Stimulated activated effector memory CD8-positive, alpha-beta T cell treated with anti-CD3 and anti-CD28 coated beads, Interleukin-12 subunit alpha, Interleukin-12 subunit beta, amount 100 ng/mL, for 72 hours (primary cell): ENCODE measurements around the gene C2CD2.

Experiments used
- ATAC-seq: fragments of 150-1000 bp; cut with Tn5 transposase; 2 replicates; pipeline ENCODE4 v1.10.0; 2021
- DNase-seq, 2 donors: peaks; one replicate each; pipeline ENCODE4 v3.0.0; 2021 to 2022; ENCODE audit warnings: low spot score in 2 of 2
- H3K27ac Mint-ChIP-seq: one replicate; pipeline ENCODE4 v1.8.0; 2022; ENCODE audit warnings: mild to moderate bottlenecking, mixed read lengths
- H3K36me3 Mint-ChIP-seq: one replicate; pipeline ENCODE4 v1.8.0; 2022; ENCODE audit warnings: mild to moderate bottlenecking, mixed read lengths
- H3K4me1 Mint-ChIP-seq: one replicate; pipeline ENCODE4 v1.8.0; 2022; ENCODE audit warnings: mixed read lengths
- H3K4me3 Mint-ChIP-seq: one replicate; pipeline ENCODE4 v1.8.0; 2022; ENCODE audit warnings: mild to moderate bottlenecking, mixed read lengths
- H3K9me3 Mint-ChIP-seq: one replicate; pipeline ENCODE4 v1.8.0; 2022; ENCODE audit warnings: mixed read lengths

C2CD2 gene

GRCh38 chr21:41933313-41934079, 20.3 kb downstream of the C2CD2 start:
- peaks cover 6% of the 10 kb centered on the region for H3K4me1 Mint-ChIP-seq

GRCh38 chr21:41932576-41933312, 21.1 kb downstream of the C2CD2 start:
- H3K4me1 Mint-ChIP-seq, result peaks cover 6% of the 10 kb centered on the region
- ATAC-seq (no peak), DNase-seq (no peak)
- no peak overlapping the region for H3K4me3 Mint-ChIP-seq
- no peaks in the 10 kb centered on the region for H3K9me3 Mint-ChIP-seq
- no peaks in the 10 kb centered on the region for H3K36me3 Mint-ChIP-seq
- H3K27ac Mint-ChIP-seq, result no peak overlapping the region

More at GRCh38 chr21:41933313-41934079, 20.3 kb downstream of the C2CD2 start:
- DNase-seq (no peak), ATAC-seq (no peak)
- no peaks in the 10 kb centered on the region for H3K9me3 Mint-ChIP-seq
- H3K27ac Mint-ChIP-seq, result no peak overlapping the region
- no peaks in the 10 kb centered on the region for H3K36me3 Mint-ChIP-seq
- no peak overlapping the region for H3K4me3 Mint-ChIP-seq

- ATAC-seq, result no peak
- Mint-ChIP-seq H3K4me3 (no peak overlapping the region), H3K9me3 (no peaks in the 10 kb centered on the region)
Measured at GRCh38 chr21:41932191-41932575, 21.6 kb downstream of the C2CD2 start.

GRCh38 chr21:41931041-41931451, 22.8 kb downstream of the C2CD2 start:
- no peaks in the 10 kb centered on the region for H3K9me3 Mint-ChIP-seq
- no peaks in the 10 kb centered on the region for H3K36me3 Mint-ChIP-seq
- H3K27ac Mint-ChIP-seq, result no peak overlapping the region
- DNase-seq (no peak), ATAC-seq (no peak)
- H3K4me3 Mint-ChIP-seq, result no peak overlapping the region
- H3K4me1 Mint-ChIP-seq, result peaks cover 10% of the 10 kb centered on the region

More at GRCh38 chr21:41932191-41932575, 21.6 kb downstream of the C2CD2 start:
- Mint-ChIP-seq H3K36me3 (no peaks in the 10 kb centered on the region), H3K27ac (no peak overlapping the region), H3K4me1 (peaks cover 6% of the 10 kb centered on the region)
- DNase-seq, result no peak

GRCh38 chr21:41929248-41929647, 24.6 kb downstream of the C2CD2 start:
- Mint-ChIP-seq H3K4me3 (no peak overlapping the region), H3K36me3 (no peaks in the 10 kb centered on the region), H3K9me3 (no peaks in the 10 kb centered on the region), H3K4me1 (peaks cover 20% of the 10 kb centered on the region), H3K27ac (no peak overlapping the region)
- ATAC-seq (no peak), DNase-seq (no peak)

DNA sequence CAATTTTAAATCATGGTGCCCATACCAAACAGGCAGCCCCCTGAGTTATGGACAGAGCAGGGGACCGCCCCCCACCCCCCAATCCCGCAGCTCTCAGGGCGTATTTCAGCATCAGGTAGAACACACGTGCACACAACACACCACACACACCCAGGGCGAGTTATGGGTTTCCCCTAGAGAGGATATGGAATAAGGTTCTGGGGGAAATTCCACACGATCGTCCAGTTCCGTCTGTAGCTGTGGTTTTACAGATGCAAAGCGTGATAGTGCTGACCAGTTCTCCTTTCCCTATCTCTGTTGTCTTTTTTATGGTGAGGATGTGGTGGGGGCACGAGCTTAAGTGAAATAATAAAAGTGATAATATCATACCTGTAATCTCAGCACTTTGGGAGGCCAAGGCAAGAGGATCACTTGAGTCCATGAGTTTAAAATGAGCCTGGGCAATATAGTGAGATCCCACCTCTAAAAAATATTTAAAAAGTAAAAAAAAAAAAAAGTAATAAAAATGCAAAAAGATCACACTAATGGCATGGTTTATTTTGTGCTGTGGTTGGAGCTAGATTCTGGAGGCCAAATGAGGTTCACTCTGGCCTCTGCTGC, 25.1 kb downstream of the C2CD2 start:
- peaks cover 25% of the 10 kb centered on the region for H3K4me1 Mint-ChIP-seq
- no peaks in the 10 kb centered on the region for H3K9me3 Mint-ChIP-seq
- no peak overlapping the region for H3K27ac Mint-ChIP-seq
- no peak for ATAC-seq
- no peak for DNase-seq
- no peak overlapping the region for H3K4me3 Mint-ChIP-seq
- no peaks in the 10 kb centered on the region for H3K36me3 Mint-ChIP-seq

GRCh38 chr21:41927727-41928409, 25.9 kb downstream of the C2CD2 start:
- peaks cover 28% of the 10 kb centered on the region for H3K4me1 Mint-ChIP-seq
- ATAC-seq, result no peak
- H3K36me3 Mint-ChIP-seq, result no peaks in the 10 kb centered on the region
- no peaks in the 10 kb centered on the region for H3K9me3 Mint-ChIP-seq
- no peak for DNase-seq
- H3K4me3 Mint-ChIP-seq, result no peak overlapping the region
- H3K27ac Mint-ChIP-seq, result no peak overlapping the region

GRCh38 chr21:41926807-41927171, 27.0 kb downstream of the C2CD2 start:
- Mint-ChIP-seq H3K36me3 (no peaks in the 10 kb centered on the region), H3K9me3 (no peaks in the 10 kb centered on the region), H3K4me1 (peaks cover 29% of the 10 kb centered on the region), H3K4me3 (peak overlapping the region; percentile 80), H3K27ac (peak overlapping the region; percentile 98)
- no peak for ATAC-seq
- no peak for DNase-seq

DNA sequence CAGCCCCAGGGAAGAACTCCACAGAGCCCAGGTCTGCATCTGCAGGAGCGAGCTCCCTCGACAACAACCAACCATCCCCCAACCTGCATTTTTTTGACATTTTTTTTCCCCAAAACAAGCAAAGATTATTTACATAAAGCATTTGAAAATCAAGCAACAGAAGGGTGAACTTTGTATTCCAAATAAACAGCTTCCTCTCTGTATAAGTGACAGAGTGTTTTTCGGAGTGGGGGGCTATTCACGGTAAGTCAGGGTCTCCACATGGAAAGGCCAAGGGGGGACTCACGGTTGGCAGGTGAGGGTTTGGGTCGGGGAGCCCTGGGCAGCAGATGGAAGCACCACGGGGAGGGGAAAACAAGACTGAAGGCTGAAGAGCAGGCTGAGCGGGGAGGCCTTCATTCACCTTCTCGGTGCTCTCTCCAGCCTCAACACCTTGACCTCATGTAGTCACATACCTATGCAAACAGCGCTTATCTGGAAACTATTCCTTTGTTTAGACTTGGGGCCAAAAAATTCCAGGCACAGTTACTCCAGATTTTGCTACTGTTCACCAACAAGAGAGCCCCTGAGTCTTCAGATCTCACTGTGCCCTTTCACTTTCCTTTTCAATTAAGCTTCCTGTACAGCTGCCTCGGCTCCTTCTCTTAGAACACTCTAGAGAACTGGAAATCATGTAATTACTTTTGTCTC, 27.6 kb downstream of the C2CD2 start:
- H3K4me3 Mint-ChIP-seq, result peak overlapping the region; percentile 80
- peak overlapping the region; percentile 98 for H3K27ac Mint-ChIP-seq
- no peaks in the 10 kb centered on the region for H3K36me3 Mint-ChIP-seq
- ATAC-seq (peak; percentile 84), DNase-seq (peak; percentile 15 to 67)
- no peaks in the 10 kb centered on the region for H3K9me3 Mint-ChIP-seq
- H3K4me1 Mint-ChIP-seq, result peaks cover 32% of the 10 kb centered on the region

DNA sequence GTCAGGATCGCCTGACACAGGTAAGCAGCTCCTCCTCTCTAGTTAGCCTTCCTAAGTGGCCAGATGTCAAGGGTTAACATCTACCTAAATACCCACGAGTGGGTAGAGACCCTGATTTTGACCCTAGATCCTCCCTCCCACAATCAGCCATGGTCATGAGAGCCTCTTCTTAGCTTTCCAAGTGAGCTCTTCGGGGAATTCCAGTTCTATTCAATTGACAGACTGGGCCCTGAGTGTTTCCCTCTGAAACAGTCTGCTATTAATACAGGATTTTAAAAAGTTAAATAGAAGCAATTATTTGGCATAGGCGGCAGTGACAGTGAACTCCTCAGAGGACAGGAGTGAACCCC, 28.1 kb downstream of the C2CD2 start:
- no peak for ATAC-seq
- H3K4me1 Mint-ChIP-seq, result peaks cover 32% of the 10 kb centered on the region

GRCh38 chr21:41924368-41924754, 29.5 kb downstream of the C2CD2 start:
- Mint-ChIP-seq H3K4me1 (peaks cover 32% of the 10 kb centered on the region), H3K4me3 (no peak overlapping the region), H3K9me3 (no peaks in the 10 kb centered on the region), H3K36me3 (no peaks in the 10 kb centered on the region), H3K27ac (peak overlapping the region; percentile 40)
- no peak for DNase-seq
- ATAC-seq, result no peak

More for the DNA sequence above, 28.1 kb downstream of the C2CD2 start:
- no peaks in the 10 kb centered on the region for H3K36me3 Mint-ChIP-seq
- peak overlapping the region; percentile 98 for H3K27ac Mint-ChIP-seq
- H3K4me3 Mint-ChIP-seq, result peak overlapping the region; percentile 80
- H3K9me3 Mint-ChIP-seq, result no peaks in the 10 kb centered on the region
- DNase-seq, result no peak

DNA sequence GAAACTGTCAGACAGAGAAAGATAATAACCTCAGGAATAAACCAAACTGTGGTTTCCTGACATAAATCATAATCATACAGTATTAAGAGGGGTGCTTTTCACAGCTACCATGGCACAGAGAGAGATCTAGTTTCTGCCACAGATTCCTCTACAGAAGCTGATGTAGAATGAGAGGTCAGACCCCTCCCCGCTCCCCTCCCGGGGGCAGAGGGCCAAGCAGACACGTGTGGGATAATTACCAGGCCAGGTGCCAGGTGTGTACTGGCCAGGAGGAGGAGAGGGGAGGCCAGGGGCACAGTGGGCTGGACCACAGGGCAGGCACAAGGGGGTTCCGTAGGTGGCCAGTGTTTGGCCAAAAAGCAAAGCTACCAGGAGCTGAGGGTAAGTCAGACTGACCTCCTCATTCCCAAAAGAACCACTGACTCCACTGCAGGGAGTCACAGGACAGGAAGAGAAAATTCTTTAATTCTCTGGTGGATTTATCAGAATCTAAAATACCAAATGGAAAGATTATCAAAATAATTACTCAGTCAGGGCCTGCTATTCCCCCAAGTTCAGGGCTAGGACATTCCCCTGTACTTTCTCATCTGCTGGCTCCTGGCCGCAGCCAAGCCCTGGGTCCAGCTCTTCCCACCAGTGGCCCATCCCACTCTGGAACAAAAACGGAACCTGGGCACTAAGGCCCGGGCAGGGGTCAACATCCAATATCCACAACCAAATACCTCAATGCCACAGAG, 30.0 kb downstream of the C2CD2 start:
- Mint-ChIP-seq H3K27ac (no peak overlapping the region), H3K4me3 (peak overlapping the region; percentile 4), H3K36me3 (no peaks in the 10 kb centered on the region), H3K9me3 (no peaks in the 10 kb centered on the region), H3K4me1 (peaks cover 32% of the 10 kb centered on the region)
- ATAC-seq (peak; percentile 74), DNase-seq (no peak)

- Mint-ChIP-seq H3K4me1 (peaks cover 32% of the 10 kb centered on the region), H3K27ac (no peak overlapping the region), H3K9me3 (no peaks in the 10 kb centered on the region), H3K36me3 (no peaks in the 10 kb centered on the region), H3K4me3 (peak overlapping the region; percentile 4)
- ATAC-seq, result no peak
- no peak for DNase-seq
Measured at GRCh38 chr21:41923186-41923585, 30.6 kb downstream of the C2CD2 start.

GRCh38 chr21:41921021-41921420, 32.8 kb downstream of the C2CD2 start:
- Mint-ChIP-seq H3K36me3 (peaks cover 6% of the 10 kb centered on the region), H3K27ac (no peak overlapping the region), H3K9me3 (no peaks in the 10 kb centered on the region), H3K4me1 (peaks cover 28% of the 10 kb centered on the region), H3K4me3 (no peak overlapping the region)
- no peak for ATAC-seq
- DNase-seq, result no peak
